Keratinocyte (primary cell): ENCODE measurements around the gene NLRP8. TPM values are rescaled to one million over a fixed set of nuclear protein-coding genes. Genes with fewer than 3 reads are reported as not detected.

Source experiments
- DNase-seq: peaks from one replicate; pipeline ENCODE4 v3.0.0-alpha.2; 2011; ENCODE audit warnings: low read depth, missing footprints, low spot score
- FAIRE-seq: peaks from 2 replicates; lab custom pipeline; 2011; peaks lifted over from hg19 to GRCh38; lab: Jason Lieb, UNC
- H2AFZ ChIP-seq: 2 replicates; pipeline ENCODE4 v1.6.0; 2012; ENCODE audit warnings: low read length, control low read depth, inconsistent platforms; ENCODE audit not compliant: control insufficient read depth
- H3K27ac ChIP-seq: 2 replicates; pipeline ENCODE4 v1.5.1; 2011; ENCODE audit warnings: low read length; ENCODE audit not compliant: control insufficient read depth, insufficient read depth
- H3K27me3 ChIP-seq: 3 replicates; pipeline ENCODE4 v1.6.0; 2011; ENCODE audit warnings: low read length; ENCODE audit not compliant: control insufficient read depth, insufficient read depth; ENCODE audit errors: extremely low read depth
- H3K36me3 ChIP-seq, 2 experiments: 2 replicates in 1 of 2; 3 replicates in 1 of 2; pipeline ENCODE4 v1.5.1; 2011; ENCODE audit warnings: low read length in 2 of 2, mild to moderate bottlenecking in 1 of 2; ENCODE audit not compliant: control insufficient read depth in 2 of 2, insufficient read depth in 2 of 2; ENCODE audit errors: extremely low read depth in 1 of 2
- H3K4me1 ChIP-seq: 3 replicates; pipeline ENCODE4 v1.5.1; 2011; ENCODE audit warnings: low read length; ENCODE audit not compliant: control insufficient read depth, insufficient read depth; ENCODE audit errors: extremely low read depth
- H3K4me2 ChIP-seq: 3 replicates; pipeline ENCODE4 v1.6.0; 2011; ENCODE audit warnings: low read depth, low read length; ENCODE audit not compliant: control insufficient read depth, insufficient read depth; ENCODE audit errors: extremely low read depth
- H3K4me3 ChIP-seq, 3 experiments: fragments of 200-600 bp in 1 of 3; sonication (generic) in 1 of 3; 2 replicates in 2 of 3; 3 replicates in 1 of 3; pipeline ENCODE4 v1.5.1; 2011 to 2016; ENCODE audit warnings: low read length in 3 of 3, mild to moderate bottlenecking in 3 of 3, control low read depth in 2 of 3, inconsistent platforms in 1 of 3, low read depth in 1 of 3, mixed read lengths in 1 of 3, mixed run types in 1 of 3, moderate library complexity in 1 of 3; ENCODE audit not compliant: control insufficient read depth in 2 of 3, insufficient read depth in 2 of 3; ENCODE audit errors: extremely low read depth in 1 of 3
- H3K79me2 ChIP-seq: 2 replicates; pipeline ENCODE4 v1.6.0; 2012; ENCODE audit warnings: low read length; ENCODE audit not compliant: control insufficient read depth, insufficient read depth
- H3K9ac ChIP-seq: 3 replicates; pipeline ENCODE4 v1.6.0; 2011; ENCODE audit warnings: low read length; ENCODE audit not compliant: control insufficient read depth, insufficient read depth; ENCODE audit errors: extremely low read depth
- H3K9me1 ChIP-seq: 3 replicates; pipeline ENCODE4 v1.6.0; 2011; ENCODE audit warnings: low read length; ENCODE audit not compliant: control insufficient read depth, insufficient read depth; ENCODE audit errors: extremely low read depth
- H3K9me3 ChIP-seq: 2 replicates; pipeline ENCODE4 v1.5.1; 2012; ENCODE audit warnings: low read depth, low read length; ENCODE audit not compliant: control insufficient read depth
- H4K20me1 ChIP-seq: 3 replicates; pipeline ENCODE4 v1.6.0; 2011; ENCODE audit warnings: low read length; ENCODE audit not compliant: control insufficient read depth, insufficient read depth; ENCODE audit errors: extremely low read depth
- EZH2 ChIP-seq: IDR thresholded peaks from one replicate; pipeline ENCODE4 v1.6.1; 2012; ENCODE audit warnings: inconsistent platforms, mild to moderate bottlenecking, low read length, moderate library complexity
- dilution Hi-C: fragments of 300-500 bp; cut with MboI; formaldehyde crosslinking; loops from one replicate; pipeline ENCODE4 v1.7.0; 2020; ENCODE audit warnings: low sequenced_read_pairs; ENCODE audit not compliant: extremely low pct_ligation_motif_present
- polyA minus RNA-seq, 3 experiments: library from RNA; depleted of rRNA, polyadenylated mRNA; stranded (reverse); fragments of >200 nt; gene quantifications; 1 replicate in 1 of 3; 2 replicates in 1 of 3; 3 replicates in 1 of 3; pipeline ENCODE4 v1.2.3, GENCODE V29; 2011
- polyA plus RNA-seq, 5 experiments: library from polyadenylated mRNA; depleted of rRNA in 3 of 5; stranded (reverse) in 3 of 5; stranded (forward) in 1 of 5; unstranded in 1 of 5; fragments of >200 nt; gene quantifications; 1 replicate in 1 of 5; 2 replicates in 3 of 5; 3 replicates in 1 of 5; pipeline versions ENCODE4 v1.2.1 to v1.2.3, GENCODE V29; 2011 to 2012; ENCODE audit warnings: missing spikeins in 2 of 5, low read depth in 1 of 5, low replicate concordance in 1 of 5
- TF ChIP-seq, protein P1 (sequence below), 3 experiments: IDR thresholded peaks in 1 of 3; conservative IDR thresholded peaks in 1 of 3; optimal IDR thresholded peaks in 1 of 3; 2 replicates in 2 of 3; 3 replicates in 1 of 3; pipeline versions ENCODE3 to v1.5.1; 2011; ENCODE audit warnings: low read length in 3 of 3, mild to moderate bottlenecking in 3 of 3, moderate library complexity in 2 of 3, control low read depth in 1 of 3, inconsistent platforms in 1 of 3; ENCODE audit not compliant: insufficient read depth in 2 of 3; ENCODE audit errors: extremely low read depth in 1 of 3

The NLRP8 gene
- polyA plus RNA-seq (not detected in 3 replicates), polyA minus RNA-seq (not detected in 3 replicates)
- polyA plus RNA-seq (2011; ENCODE audit: low read depth): not detected
- not detected in 2 replicates for polyA plus RNA-seq (2011; cell fraction: cytosol; rRNA removed)
- not detected in 2 replicates for polyA plus RNA-seq (2011; cell fraction: nucleus; rRNA removed)
- not detected in 2 replicates for polyA plus RNA-seq (2012; ENCODE audit: low replicate concordance)
- polyA minus RNA-seq (2011; cell fraction: cytosol; rRNA and poly(A)+ RNA removed): not detected
- polyA minus RNA-seq (2011; cell fraction: nucleus; rRNA and poly(A)+ RNA removed): not detected in 2 replicates

- Histone ChIP-seq H3K79me2 (no peaks in the 10 kb centered on the region), H4K20me1 (no peaks in the 10 kb centered on the region), H3K4me3 (no peak within 1 kb of the TSS), H3K9ac (no peak within 1 kb of the TSS), H3K27me3 (no peaks in the 10 kb centered on the region), H3K9me3 (peaks cover 9% of the 10 kb centered on the region), H2AFZ (no peak within 1 kb of the TSS), H3K4me2 (no peak within 1 kb of the TSS), H3K9me1 (no peaks in the 10 kb centered on the region), H3K4me1 (no peaks in the 10 kb centered on the region), H3K27ac (no peak within 1 kb of the TSS), H3K36me3 (no peaks in the 10 kb centered on the region)
- no peak for TF ChIP-seq EZH2
- TF ChIP-seq, protein P1, sequence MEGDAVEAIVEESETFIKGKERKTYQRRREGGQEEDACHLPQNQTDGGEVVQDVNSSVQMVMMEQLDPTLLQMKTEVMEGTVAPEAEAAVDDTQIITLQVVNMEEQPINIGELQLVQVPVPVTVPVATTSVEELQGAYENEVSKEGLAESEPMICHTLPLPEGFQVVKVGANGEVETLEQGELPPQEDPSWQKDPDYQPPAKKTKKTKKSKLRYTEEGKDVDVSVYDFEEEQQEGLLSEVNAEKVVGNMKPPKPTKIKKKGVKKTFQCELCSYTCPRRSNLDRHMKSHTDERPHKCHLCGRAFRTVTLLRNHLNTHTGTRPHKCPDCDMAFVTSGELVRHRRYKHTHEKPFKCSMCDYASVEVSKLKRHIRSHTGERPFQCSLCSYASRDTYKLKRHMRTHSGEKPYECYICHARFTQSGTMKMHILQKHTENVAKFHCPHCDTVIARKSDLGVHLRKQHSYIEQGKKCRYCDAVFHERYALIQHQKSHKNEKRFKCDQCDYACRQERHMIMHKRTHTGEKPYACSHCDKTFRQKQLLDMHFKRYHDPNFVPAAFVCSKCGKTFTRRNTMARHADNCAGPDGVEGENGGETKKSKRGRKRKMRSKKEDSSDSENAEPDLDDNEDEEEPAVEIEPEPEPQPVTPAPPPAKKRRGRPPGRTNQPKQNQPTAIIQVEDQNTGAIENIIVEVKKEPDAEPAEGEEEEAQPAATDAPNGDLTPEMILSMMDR (optimal IDR thresholded peaks at IDR 0.05 in 1 of 3, IDR thresholded peaks at IDR 0.05 in 1 of 3, conservative IDR thresholded peaks at IDR 0.05 in 1 of 3; ENCODE audit: extremely low read depth in 1 of 3, insufficient read depth in 2 of 3, low read length in 3 of 3): no peak
- DNase-seq: no peak
- dilution Hi-C loops: no loop called here
- no peak for FAIRE-seq
Measured at GRCh38 chr19:55947532-55947931, at the start of gene NLRP8. Gene NLRP8 (plus strand): TSS chr19:55947832.

DNA sequence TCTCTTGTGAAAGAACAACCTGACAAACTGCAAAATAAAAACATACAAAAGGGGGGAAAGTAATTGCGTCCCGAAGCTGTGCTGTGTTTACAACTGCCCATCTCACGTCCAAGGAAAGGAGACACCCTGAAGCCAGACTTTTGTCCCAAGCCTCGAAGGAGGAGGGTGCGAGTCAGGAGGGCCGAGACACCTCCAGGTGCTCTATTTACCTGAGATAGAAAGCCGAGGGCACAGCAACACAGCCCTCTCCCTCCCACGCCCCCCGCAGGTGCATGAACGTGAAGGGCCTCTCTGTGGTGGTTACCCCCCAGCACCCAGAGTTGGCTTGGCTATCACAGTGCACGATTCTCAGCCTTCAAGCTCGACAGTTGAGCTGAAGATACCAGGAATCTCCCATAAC lies 48.7 kb upstream of the NLRP8 start:
- Histone ChIP-seq H3K4me1 (no peaks in the 10 kb centered on the region), H3K9me1 (no peaks in the 10 kb centered on the region), H3K79me2 (no peaks in the 10 kb centered on the region), H3K27me3 (no peaks in the 10 kb centered on the region), H3K9me3 (peaks cover 13% of the 10 kb centered on the region), H2AFZ (no peak overlapping the region), H3K4me2 (no peak overlapping the region), H3K36me3 (no peaks in the 10 kb centered on the region), H3K4me3 (no peak overlapping the region), H3K27ac (no peak overlapping the region), H4K20me1 (no peaks in the 10 kb centered on the region), H3K9ac (no peak overlapping the region)
- dilution Hi-C loops: no loop called here
- DNase-seq: no peak
- TF ChIP-seq, protein P1 (optimal IDR thresholded peaks at IDR 0.05 in 1 of 3, IDR thresholded peaks at IDR 0.05 in 1 of 3, conservative IDR thresholded peaks at IDR 0.05 in 1 of 3; ENCODE audit: extremely low read depth in 1 of 3, insufficient read depth in 2 of 3, low read length in 3 of 3): no peak
- TF ChIP-seq EZH2: no peak
- FAIRE-seq: no peak
